Measurements from ENCODE around the gene PRKCE. TPM values are rescaled to one million over a fixed set of nuclear protein-coding genes. Genes with fewer than 3 reads are reported as not detected.

The PRKCE gene
- total RNA-seq, 1 donor from 2014 or later: 39.6 TPM

DNA sequence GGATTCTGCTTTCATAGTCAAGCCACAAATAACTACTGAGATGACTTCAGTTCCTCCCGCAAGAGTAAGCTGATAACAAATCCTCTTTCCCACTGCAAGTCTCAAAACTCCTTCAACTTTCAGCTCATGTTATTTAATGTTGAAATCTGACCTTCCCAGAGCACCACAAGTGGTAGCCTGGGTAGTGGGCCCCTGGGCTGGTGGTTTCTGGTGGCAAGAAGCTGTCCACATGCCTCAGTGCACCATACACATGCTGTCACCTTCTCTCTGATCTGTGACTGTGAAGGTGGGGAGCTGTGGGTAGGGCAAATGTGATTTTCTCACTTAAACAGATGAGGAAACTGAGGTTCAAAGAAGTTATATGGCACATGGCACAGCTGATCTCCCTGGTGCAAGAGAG, 399.6 kb downstream of the PRKCE start:
- no peak for DNase-seq (ENCODE audit: extremely low read depth, low read depth, low spot score)

DNA sequence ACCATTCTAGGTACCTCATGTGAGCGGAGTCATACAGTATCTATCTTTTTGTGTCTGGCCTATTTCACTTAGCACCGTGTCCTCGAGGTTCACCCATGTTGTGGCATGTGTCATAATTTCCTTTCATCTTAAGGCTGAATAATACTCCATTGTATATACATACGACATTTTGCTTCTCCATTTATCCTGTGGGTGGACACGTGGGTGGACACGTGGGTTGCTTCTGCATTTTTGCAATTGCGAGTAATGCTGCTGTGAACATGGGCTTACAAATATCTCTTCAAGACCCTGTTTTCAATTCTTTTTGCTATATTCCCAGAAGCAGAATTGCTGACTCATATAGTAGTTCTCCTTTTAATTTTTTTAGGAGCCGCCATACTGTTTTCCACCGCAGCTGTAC, 402.1 kb downstream of the PRKCE start:
- DNase-seq (ENCODE audit: extremely low read depth, low read depth, low spot score): no peak

DNA sequence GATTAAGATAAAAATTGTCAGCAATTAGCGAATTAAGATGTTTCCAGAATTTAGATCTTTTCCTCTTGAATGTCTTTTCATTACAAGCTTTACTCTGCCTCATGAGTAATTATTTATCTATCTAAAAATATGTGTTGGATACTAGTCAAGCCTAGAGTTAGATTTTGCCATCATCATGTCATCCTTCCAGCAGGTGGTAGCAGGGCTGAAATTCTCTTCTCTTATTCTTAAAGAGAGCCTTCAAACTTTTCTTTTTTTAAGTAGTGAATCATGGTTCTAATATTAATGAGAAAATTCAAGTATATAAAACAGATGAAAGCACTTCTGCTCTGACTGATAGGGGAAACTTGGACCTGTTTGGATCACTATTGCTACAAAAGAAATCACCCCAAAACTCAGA, 405.1 kb downstream of the PRKCE start:
- no peak for DNase-seq (ENCODE audit: extremely low read depth, low read depth, low spot score)

GRCh38 chr2:46058140-46058539, 406.7 kb downstream of the PRKCE start:
- DNase-seq (ENCODE audit: extremely low read depth, low read depth, low spot score): no peak

DNA sequence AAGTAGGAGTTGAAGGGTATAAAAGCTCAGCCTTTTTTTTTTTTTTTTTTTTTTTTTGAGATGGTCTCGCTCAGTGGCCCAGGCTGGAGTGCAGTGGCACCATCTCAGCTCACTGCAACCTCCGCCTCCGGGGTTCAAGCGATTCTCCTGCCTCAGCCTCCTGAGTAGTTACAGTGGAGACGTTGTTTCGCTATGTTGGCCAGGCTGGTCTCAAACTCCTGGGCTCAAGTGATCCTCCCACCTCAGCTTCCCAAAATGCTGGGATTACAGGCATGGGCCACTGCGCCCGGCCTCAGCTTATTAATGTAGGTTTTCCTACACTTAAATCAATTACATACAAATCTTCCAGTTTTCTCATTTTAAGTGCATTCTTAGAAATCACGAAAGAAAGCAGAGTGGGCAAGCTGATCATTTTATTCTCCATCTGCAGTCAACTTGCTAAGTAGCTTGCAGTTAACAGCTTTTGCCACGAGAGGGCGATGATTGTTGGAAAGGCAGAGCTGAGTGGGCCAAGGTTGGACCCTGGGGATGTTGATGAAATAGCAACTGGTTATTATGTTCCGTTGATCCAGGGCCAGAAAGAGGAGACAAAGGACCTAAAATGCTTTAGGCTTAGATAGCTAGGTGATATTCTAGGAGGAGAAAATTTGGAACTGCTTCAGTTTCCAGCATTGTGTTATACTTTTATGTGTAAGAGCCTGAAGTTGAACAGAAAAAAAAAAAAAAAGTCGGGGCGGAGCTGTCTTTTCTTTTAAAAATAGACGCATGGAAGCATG, 411.4 kb downstream of the PRKCE start:
- DNase-seq (ENCODE audit: extremely low read depth, low read depth, low spot score): no peak

DNA sequence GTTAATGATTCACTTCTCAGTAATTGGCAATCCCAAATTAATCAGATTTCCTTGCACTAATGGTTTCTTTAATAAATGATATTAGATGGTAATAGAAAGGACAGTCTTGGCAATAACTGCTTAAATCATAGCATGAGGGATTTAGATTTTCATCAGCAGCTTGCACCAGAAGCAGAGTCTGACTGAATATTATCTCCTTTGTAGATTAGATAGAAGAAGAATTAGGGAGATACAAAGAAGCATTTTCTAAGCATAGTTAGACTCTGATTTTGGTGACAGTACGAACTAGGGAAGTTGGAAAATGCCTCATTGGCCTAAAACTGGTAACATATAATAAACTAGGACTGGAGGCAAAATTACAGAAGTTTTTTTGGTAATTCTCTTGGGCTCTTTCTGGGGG, 412.9 kb downstream of the PRKCE start:
- DNase-seq (ENCODE audit: extremely low read depth, low read depth, low spot score): no peak

- no peak for DNase-seq (ENCODE audit: extremely low read depth, low read depth, low spot score)
Observed at GRCh38 chr2:46065152-46065551, 413.7 kb downstream of the PRKCE start.

DNA sequence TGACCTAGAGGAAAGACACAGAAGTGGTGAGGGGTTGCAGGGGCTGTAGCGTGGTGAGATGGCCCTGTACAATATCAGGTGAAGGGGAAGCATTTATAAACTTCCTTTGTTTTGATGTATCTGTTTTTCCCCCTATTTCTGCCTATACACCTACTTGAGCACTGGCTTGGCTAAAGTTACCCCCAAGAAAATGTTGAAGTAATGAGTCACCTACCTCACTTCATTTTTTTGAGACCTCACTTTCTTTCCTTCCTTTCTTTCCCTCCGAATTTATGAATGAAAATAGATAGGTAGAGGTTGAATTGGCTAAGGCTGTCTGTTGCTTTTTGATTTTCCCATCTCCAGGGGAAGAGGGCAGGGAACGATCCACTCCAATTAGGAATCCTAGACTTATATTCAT, 414.6 kb downstream of the PRKCE start:
- DNase-seq (ENCODE audit: extremely low read depth, low read depth, low spot score): no peak

GRCh38 chr2:46066601-46067000, 415.1 kb downstream of the PRKCE start:
- DNase-seq (ENCODE audit: extremely low read depth, low read depth, low spot score): no peak

- no peak for DNase-seq (ENCODE audit: extremely low read depth, low read depth, low spot score)
Observed at GRCh38 chr2:46067062-46067461, 415.6 kb downstream of the PRKCE start.

- DNase-seq (ENCODE audit: extremely low read depth, low read depth, low spot score): peak; percentile 99
Observed at GRCh38 chr2:46067501-46068305, 416.2 kb downstream of the PRKCE start.

DNA sequence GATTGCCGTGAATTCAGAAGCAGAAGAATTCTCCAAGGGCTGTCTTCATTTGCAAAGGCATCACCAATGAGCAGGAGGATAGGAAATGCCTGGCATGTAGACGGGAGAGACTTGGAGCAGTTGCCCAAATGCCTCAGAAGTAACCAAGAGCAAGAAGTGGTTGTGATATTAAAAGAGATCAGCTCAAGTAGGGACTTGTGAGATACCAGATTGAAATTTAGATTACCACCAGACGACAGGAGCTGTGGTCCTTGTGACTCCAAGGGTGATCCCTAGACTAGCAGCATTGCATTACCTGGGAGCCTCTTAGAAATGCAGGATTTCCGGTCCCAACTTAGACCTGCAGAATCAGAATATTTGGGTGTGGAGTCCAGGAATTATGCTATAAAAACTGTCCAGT, 417.2 kb downstream of the PRKCE start:
- DNase-seq (ENCODE audit: extremely low read depth, low read depth, low spot score): no peak

GRCh38 chr2:46071074-46071473, 419.6 kb downstream of the PRKCE start:
- DNase-seq (ENCODE audit: extremely low read depth, low read depth, low spot score): no peak

DNA sequence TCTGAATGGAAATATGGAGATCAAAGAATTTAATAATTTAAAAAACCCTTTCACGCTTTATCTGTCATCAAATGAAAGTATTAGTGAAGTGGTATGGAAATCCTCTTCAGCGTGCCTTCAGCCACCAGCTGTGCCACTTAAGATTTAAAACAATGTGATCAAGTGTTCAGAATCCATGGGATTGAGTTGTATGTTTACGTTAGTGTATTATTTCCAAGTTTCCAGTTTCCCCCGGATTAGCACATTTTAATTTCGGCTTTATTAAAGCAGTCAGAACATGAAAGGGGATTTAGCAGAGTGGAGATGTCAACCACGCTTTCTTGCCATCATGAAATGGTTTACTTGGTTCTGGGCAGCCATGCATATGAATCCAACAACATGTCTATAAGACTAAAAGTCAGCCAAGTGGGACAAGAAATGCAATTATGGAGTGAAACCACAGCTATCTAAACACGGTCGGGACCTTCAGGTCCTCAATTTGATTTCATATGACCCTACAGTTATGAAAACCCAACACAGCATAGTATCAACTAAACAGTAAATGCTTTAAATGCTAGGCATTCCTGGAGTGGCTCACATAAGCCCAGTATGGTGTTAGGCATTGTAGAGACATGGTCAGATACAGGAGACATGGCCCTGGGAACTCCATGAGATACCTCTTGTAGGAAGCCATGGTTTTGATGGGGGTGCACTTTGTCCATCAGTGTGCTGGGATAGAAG, 420.8 kb downstream of the PRKCE start:
- DNase-seq (ENCODE audit: extremely low read depth, low read depth, low spot score): no peak

GRCh38 chr2:46073540-46074046, 422.1 kb downstream of the PRKCE start:
- DNase-seq (ENCODE audit: extremely low read depth, low read depth, low spot score): peak; percentile 94

DNA sequence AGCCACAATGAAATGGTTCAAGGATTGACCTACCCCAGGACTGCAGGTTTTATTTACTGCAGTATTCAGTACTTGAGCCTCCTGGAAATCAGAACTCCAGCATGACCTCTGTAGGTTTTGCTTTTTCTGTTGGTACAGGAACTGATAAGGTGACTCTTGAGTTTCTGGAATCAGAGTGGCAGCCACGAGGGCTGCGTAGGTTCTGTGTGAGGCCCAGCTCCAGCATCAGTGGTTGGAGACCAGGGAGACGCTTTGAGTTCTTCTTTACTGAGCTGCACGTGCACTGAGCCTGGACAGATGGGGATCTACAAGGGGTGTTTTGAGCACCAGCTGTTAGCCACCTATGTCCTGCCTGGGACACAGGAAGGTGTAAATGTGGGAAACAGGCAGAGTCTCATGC, 423.0 kb downstream of the PRKCE start:
- DNase-seq (ENCODE audit: extremely low read depth, low read depth, low spot score): no peak

DNA sequence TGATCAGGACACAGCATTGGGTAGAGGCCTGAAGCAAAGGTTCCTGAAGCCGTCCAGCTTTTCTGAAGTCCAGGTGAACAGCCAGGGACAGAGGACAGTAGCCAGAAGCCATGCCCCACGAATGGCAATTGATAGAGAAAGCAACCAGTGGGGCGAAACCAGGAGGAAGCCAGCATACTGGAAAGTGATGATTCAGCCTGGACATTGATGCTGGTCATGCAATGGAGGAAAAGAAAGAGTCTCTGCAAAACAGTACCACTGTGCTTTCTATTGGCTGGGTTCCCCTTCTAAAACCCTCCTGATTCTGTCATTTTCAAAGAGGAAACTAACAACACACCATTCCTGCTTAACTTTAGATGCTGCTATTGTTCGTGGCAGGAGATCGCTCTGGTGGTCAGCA, 424.4 kb downstream of the PRKCE start:
- DNase-seq (ENCODE audit: extremely low read depth, low read depth, low spot score): no peak

- no peak for DNase-seq (ENCODE audit: extremely low read depth, low read depth, low spot score)
Observed at GRCh38 chr2:46076251-46076650, 424.8 kb downstream of the PRKCE start.

- DNase-seq (ENCODE audit: extremely low read depth, low read depth, low spot score): no peak
Observed at GRCh38 chr2:46076875-46077274, 425.4 kb downstream of the PRKCE start.

DNA sequence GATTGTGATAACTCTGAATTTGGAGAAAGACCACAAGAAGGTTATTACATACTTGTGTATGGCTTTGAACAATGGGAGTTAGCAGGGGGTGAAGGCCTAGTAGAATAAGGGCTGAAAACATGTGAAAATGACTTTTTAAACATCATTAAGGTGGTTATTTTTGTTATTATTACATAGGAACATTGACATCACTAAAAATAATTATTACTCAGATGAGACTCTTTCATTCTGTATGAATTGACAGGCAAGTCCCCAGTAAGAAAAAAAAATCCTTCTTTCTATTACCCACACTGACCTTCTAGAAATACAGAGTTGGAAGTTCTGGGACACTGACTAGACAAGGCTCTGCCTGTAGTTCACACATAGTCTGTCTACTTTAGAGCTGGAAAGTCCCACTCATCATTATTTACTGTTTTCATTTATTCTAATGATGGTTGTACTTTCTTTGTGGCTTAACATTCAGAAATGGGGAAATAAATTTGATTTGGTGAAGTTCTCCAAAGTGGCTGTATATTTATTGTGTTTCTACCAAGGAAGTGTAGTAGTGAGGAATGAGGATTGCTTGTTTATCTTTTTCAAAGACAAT, 426.1 kb downstream of the PRKCE start:
- no peak for DNase-seq (ENCODE audit: extremely low read depth, low read depth, low spot score)

GRCh38 chr2:46079985-46080560, 428.6 kb downstream of the PRKCE start:
- DNase-seq (ENCODE audit: extremely low read depth, low read depth, low spot score): no peak
